SK-N-SH treated with all-trans-retinoic acid at 6 μM for 48 hours (cell line): ENCODE results near the gene ESAM.

Experiments used
- ARNTL ChIP-seq: fragments of 450-650 bp; formaldehyde crosslinking; IDR thresholded peaks from 2 replicates; pipeline ENCODE4 v1.5.0; 2020; ENCODE audit warnings: low read depth, mild to moderate bottlenecking, moderate library complexity, borderline replicate concordance
- CREB5 ChIP-seq: fragments of 250-450 bp; sonication (Bioruptor Pico); IDR thresholded peaks from 2 replicates; pipeline ENCODE4 v1.5.1; 2020; ENCODE audit warnings: low read depth, mild to moderate bottlenecking, moderate library complexity
- CSDC2 ChIP-seq: fragments of 250-450 bp; sonication (Bioruptor Pico); IDR thresholded peaks from 2 replicates; pipeline ENCODE4 v1.5.0; 2020; ENCODE audit warnings: mild to moderate bottlenecking, moderate library complexity
- PATZ1 ChIP-seq: fragments of 250-450 bp; sonication (Bioruptor Pico); IDR thresholded peaks from 2 replicates; pipeline ENCODE4 v1.8.0; 2020; ENCODE audit warnings: mild to moderate bottlenecking, moderate library complexity, borderline replicate concordance
- PPARA ChIP-seq: fragments of 250-450 bp; sonication (Bioruptor Pico); IDR thresholded peaks from 2 replicates; pipeline ENCODE4 v1.5.0; 2020; ENCODE audit warnings: mild to moderate bottlenecking, borderline replicate concordance
- RARB ChIP-seq: fragments of 250-450 bp; sonication (Bioruptor Pico); IDR thresholded peaks from 2 replicates; pipeline ENCODE4 v1.8.0; 2021; ENCODE audit warnings: mild to moderate bottlenecking, moderate library complexity
- TCF4 ChIP-seq: fragments of 250-450 bp; sonication (Bioruptor Pico); IDR thresholded peaks from 2 replicates; pipeline ENCODE4 v1.8.0; 2021; ENCODE audit warnings: mild to moderate bottlenecking, moderate library complexity, borderline replicate concordance
- ZFP3 ChIP-seq: fragments of 250-450 bp; sonication (Bioruptor Pico); IDR thresholded peaks from 2 replicates; pipeline ENCODE4 v1.5.0; 2020; ENCODE audit warnings: mild to moderate bottlenecking, moderate library complexity
- ZFP30 ChIP-seq: fragments of 450-650 bp; formaldehyde crosslinking; IDR thresholded peaks from 2 replicates; pipeline ENCODE4 v1.5.0; 2022; ENCODE audit warnings: mild to moderate bottlenecking, moderate library complexity
- ZNF565 ChIP-seq: fragments of 450-650 bp; formaldehyde crosslinking; conservative IDR thresholded peaks from 2 replicates; pipeline ENCODE4 v1.5.0; 2020; ENCODE audit warnings: low read depth, mild to moderate bottlenecking, moderate library complexity
- ZNF70 ChIP-seq: fragments of 450-650 bp; formaldehyde crosslinking; IDR thresholded peaks from 2 replicates; pipeline ENCODE4 v1.5.0; 2020; ENCODE audit warnings: mild to moderate bottlenecking, moderate library complexity
- ZNF8 ChIP-seq: fragments of 450-650 bp; formaldehyde crosslinking; IDR thresholded peaks from 2 replicates; pipeline ENCODE4 v1.5.0; 2020; ENCODE audit warnings: mild to moderate bottlenecking, moderate library complexity
- TF ChIP-seq, protein P1 (sequence below): fragments of 250-450 bp; sonication (Bioruptor Pico); IDR thresholded peaks from 2 replicates; pipeline ENCODE4 v1.5.1; 2021; ENCODE audit warnings: mild to moderate bottlenecking, moderate library complexity

- TF ChIP-seq TCF4 (CRISPR knock-in tag), result no peak
- TF ChIP-seq RARB (CRISPR knock-in tag), result no peak
- no peak for TF ChIP-seq ZFP30 (CRISPR knock-in tag)
- TF ChIP-seq ARNTL (CRISPR knock-in tag), result no peak
- TF ChIP-seq ZNF565 (CRISPR knock-in tag), result no peak
- no peak for TF ChIP-seq PATZ1 (CRISPR knock-in tag)
- no peak for TF ChIP-seq ZFP3 (CRISPR knock-in tag)
- TF ChIP-seq ZNF70 (CRISPR knock-in tag), result no peak
- TF ChIP-seq, protein P1, sequence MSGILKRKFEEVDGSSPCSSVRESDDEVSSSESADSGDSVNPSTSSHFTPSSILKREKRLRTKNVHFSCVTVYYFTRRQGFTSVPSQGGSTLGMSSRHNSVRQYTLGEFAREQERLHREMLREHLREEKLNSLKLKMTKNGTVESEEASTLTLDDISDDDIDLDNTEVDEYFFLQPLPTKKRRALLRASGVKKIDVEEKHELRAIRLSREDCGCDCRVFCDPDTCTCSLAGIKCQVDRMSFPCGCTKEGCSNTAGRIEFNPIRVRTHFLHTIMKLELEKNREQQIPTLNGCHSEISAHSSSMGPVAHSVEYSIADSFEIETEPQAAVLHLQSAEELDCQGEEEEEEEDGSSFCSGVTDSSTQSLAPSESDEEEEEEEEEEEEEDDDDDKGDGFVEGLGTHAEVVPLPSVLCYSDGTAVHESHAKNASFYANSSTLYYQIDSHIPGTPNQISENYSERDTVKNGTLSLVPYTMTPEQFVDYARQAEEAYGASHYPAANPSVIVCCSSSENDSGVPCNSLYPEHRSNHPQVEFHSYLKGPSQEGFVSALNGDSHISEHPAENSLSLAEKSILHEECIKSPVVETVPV, result no peak
- TF ChIP-seq ZNF8 (CRISPR knock-in tag), result no peak
- TF ChIP-seq CREB5 (CRISPR knock-in tag), result no peak
- no peak for TF ChIP-seq PPARA
- TF ChIP-seq CSDC2 (CRISPR knock-in tag), result no peak
Measured at GRCh38 chr11:124756033-124756752, 5.9 kb downstream of the ESAM start.
